ENCODE data around the gene DMRT3.

DNA sequence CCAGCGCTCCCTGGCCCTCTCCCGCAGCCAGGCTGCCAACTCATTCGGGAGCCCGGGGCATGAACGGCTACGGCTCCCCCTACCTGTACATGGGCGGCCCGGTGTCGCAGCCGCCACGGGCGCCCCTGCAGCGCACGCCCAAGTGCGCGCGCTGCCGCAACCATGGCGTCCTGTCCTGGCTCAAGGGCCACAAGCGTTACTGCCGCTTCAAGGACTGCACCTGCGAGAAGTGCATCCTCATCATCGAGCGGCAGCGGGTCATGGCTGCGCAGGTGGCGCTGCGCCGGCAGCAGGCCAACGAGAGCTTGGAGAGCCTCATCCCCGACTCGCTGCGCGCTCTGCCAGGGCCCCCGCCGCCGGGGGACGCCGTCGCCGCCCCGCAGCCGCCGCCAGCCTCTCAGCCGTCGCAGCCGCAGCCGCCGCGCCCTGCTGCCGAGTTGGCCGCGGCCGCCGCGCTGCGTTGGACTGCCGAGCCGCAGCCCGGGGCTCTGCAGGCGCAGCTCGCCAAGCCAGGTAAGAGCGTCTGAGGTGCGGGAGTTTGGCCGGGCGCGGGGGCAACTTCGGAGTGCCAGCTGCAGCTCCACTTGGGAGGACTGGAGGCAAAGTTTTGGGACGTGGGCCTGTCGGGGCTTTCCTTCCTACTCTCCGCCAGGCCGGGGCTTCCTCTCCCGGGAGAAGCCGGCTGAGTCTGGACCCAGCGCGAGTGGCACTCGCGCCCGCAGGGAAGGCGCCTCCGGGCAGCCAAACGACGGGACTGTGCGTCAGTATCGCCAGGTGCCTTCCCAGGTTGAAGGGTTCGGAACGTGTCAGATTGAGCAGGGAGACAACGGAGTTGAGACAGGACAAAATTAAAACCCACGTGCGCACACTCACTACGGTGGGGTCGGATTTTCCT is 735 bp downstream of the DMRT3 start:
- TF ChIP-seq, protein P1, sequence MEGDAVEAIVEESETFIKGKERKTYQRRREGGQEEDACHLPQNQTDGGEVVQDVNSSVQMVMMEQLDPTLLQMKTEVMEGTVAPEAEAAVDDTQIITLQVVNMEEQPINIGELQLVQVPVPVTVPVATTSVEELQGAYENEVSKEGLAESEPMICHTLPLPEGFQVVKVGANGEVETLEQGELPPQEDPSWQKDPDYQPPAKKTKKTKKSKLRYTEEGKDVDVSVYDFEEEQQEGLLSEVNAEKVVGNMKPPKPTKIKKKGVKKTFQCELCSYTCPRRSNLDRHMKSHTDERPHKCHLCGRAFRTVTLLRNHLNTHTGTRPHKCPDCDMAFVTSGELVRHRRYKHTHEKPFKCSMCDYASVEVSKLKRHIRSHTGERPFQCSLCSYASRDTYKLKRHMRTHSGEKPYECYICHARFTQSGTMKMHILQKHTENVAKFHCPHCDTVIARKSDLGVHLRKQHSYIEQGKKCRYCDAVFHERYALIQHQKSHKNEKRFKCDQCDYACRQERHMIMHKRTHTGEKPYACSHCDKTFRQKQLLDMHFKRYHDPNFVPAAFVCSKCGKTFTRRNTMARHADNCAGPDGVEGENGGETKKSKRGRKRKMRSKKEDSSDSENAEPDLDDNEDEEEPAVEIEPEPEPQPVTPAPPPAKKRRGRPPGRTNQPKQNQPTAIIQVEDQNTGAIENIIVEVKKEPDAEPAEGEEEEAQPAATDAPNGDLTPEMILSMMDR (IDR thresholded peaks at IDR 0.05), result peak; percentile 5
- peak; percentile 91 for TF ChIP-seq EZH2 (IDR thresholded peaks at IDR 0.05)
